NCI-H345 treated with DMSO at 0.1 percent for 48 hours (cell line): ENCODE results near the gene PLPPR5.
A peak's percentile ranks its signal among the peaks of the same experiment; 100 is the strongest.
"Not testable (repeated sequence)": the region's sequence is repeated elsewhere in the genome, so short reads cannot be mapped to it uniquely, and the experiment has no call there.

Experiments
- DNase-seq: peaks from one replicate; lab custom pipeline; 2025; ENCODE audit not compliant: unreplicated experiment; lab: John Stamatoyannopoulos, UW

PLPPR5 gene

DNA sequence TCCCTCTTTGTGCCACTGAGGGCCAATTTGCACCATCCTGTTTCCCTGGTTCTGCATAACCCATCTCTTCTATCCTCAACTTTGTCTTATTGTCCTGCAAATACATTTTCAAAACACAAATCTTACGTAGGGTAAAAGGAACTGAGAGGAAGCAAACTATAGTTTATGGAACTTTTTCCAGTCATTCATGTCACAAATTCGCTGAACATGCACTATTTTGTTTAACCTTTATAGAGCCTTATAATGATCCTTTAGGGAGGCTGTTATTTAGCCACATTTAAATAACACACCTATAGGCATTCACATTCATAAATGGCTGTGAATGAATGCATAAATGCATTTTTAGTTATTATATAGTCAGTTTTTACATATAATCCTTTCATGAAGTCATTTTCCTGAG is 85.0 kb downstream of the PLPPR5 start:
- DNase-seq: no peak

- no peak for DNase-seq
Observed at GRCh38 chr1:98919211-98919610, 85.5 kb downstream of the PLPPR5 start.

GRCh38 chr1:98914547-98914946 is 90.1 kb downstream of the PLPPR5 start:
- DNase-seq: no peak

DNA sequence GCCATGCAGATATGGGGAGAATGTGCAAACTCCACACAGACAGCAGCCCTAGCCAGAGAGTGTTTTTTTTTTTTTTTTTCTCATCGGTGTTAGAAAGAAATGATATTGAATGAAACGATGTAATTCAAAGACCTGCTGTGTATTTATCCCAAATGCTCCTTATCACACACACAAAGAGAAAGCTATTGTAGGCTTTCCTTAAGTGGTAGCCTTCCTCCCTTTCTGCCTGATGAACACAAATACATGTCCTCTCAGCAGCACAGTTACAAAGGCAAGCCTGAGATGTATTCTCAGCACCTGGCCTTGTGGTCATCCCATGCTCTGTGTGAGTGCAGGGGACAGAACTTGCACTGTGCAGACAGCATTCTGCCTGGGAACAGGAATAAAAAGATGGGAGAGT is 93.8 kb downstream of the PLPPR5 start:
- DNase-seq: peak; percentile 10

DNA sequence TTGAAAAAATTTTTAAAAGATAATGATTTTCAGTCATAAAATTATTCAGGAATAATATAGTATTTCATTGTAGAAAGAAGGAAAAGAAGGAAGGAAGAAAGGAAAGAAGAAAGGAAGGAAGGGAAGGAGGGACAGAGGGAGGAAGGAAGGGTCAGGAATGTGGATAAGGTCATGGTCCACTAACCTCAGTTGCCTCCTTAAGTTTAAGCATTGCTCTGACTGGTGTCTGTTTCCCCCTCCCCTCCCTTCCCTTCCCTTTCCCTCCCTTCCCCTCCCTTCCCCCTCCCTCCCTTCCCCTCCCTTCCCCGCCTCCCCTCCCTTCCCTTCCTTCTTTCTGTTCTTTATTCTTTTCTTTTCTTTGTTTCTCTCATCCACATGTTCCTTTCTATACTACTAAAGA is 95.7 kb downstream of the PLPPR5 start:
- no peak for DNase-seq

DNA sequence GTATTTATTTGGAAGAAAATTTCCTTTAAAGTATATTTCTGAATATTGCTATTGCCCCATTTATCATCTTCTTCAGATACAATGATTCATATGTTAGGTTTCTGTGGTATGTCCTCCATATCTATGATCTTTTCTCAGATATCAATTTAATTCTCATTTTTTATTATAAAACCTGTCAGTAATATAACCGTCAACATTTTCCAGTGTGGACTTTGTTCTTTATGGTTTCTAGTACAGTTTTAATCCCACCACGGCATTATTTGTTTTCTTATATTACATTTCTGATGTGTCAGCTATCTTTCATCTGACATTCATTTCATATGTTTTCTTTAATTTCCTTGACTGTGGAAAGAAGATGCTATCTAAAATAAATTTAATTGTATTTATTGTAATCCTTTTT is 97.9 kb downstream of the PLPPR5 start:
- no peak for DNase-seq

DNA sequence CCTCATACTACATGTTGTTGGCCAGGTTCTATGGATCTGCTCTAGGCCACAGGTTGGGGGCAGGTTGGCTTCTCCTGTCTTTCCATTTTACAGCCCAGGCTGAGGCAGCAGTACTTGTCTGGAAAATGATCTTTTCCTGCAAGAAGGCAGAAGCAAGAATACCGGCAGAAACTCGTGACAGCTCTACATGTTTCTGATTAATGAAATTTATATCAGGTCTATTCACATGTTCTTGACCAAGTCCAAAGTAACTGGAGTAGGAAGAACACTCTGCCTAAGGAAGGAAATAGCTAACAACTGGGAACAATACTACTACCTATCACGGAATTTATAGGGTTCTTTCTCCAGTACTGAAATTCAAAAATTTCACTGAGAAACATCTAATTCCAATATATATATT is 98.3 kb downstream of the PLPPR5 start:
- DNase-seq: no peak

GRCh38 chr1:98904684-98905083 is 100.0 kb downstream of the PLPPR5 start:
- DNase-seq: no peak

GRCh38 chr1:98903726-98904125 is 100.9 kb downstream of the PLPPR5 start:
- no peak for DNase-seq

GRCh38 chr1:98903261-98903660 is 101.4 kb downstream of the PLPPR5 start:
- no peak for DNase-seq

DNA sequence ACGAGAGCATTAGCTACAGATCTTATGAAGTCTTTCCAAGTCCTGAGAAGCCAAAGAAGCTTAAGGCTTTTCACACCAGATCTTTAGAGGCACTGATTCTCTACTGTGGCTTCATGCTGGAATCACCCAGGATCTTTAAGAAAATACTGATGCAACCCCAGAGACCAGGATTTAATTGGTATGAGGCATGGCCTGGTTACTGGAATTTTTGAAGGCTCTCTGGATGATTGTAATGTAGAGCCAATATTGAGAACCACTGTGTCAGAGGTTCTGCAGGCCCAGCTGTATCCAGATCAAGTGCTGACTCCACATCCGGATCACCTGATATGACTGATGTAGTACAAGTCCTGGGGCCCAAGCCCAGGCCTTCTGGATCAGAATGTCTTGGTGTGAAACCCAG is 105.7 kb downstream of the PLPPR5 start:
- DNase-seq: no peak

DNA sequence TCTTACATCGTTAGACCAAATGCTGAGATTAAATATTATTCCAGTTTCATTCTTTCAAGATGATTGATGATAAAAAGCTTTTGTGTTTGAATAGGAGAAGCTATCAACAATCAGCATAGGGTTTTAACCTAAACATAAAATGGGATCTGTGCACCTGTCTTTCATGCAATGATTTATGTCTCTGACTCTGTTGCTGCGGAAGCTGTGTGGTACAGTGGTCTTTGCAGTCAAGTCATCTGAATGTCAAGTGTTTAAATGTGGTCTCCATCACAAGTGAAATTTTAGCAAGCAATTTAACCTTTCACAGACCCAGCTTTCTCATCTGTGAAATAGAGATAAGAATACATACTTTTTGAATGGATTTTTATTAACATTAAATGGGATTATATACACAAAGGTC is 107.2 kb downstream of the PLPPR5 start:
- no peak for DNase-seq

GRCh38 chr1:98896711-98897445 is 107.8 kb downstream of the PLPPR5 start:
- no peak for DNase-seq

DNA sequence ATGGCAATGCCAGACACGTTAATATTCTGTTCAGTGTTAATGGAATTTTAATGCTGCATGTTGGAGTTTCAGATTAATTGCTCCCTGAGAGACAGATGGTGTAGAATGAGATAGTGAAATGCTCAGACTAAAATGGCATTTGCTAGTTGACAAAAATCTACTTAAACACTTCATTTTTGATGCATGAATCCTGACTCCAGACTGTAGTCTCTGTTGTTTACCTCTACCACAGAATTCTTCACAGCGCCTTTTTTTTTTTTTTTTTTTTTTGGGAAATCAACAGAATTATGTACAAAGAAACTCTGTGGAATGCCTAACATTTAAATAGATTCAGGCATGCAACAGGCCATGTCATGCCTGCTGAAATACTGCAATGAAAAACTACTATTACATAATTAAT is 111.3 kb downstream of the PLPPR5 start:
- no peak for DNase-seq

DNA sequence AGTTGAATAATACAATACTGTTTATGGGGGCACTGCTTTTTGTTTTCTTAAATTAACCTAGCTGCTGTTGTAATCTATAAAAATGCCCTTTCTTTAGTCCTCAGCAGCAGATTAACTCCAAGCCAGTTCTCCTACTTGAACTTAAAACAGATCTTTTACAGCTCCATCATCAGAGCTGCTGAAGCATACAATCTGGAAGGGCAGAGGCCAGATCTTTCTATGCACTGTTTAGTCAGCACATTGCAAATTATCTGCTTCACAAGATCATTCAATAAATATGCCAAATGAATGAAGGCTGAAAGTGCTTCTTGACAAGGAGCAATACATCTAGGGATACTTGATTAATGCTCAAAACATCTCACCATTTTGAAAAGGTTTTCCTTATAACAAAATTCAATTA is 115.8 kb downstream of the PLPPR5 start:
- DNase-seq: no peak

- DNase-seq: no peak
Observed at GRCh38 chr1:98887507-98887906, 117.2 kb downstream of the PLPPR5 start.

DNA sequence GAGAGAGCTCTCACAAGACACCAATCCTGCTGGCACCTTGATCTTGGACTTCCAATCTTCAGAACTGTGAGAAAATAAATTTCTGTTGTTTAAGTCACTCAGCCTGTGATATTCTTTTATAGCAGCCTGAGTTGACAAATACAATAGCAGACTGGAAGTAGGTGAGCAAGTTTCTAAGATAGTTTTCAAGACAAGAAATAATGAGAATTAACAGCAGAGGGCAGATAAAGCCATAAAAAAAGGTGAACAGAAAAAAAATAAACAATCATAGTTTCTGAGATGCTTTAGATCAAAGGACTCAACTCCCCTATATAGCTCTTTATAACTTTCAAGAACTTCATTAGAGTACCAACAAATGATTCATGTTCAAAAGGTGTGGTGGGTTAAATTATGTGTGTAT is 119.8 kb downstream of the PLPPR5 start:
- no peak for DNase-seq

GRCh38 chr1:98881901-98882300 is 122.8 kb downstream of the PLPPR5 start:
- DNase-seq: no peak

- DNase-seq: not testable (repeated sequence)
Observed at GRCh38 chr1:98881234-98881633, 123.4 kb downstream of the PLPPR5 start.

DNA sequence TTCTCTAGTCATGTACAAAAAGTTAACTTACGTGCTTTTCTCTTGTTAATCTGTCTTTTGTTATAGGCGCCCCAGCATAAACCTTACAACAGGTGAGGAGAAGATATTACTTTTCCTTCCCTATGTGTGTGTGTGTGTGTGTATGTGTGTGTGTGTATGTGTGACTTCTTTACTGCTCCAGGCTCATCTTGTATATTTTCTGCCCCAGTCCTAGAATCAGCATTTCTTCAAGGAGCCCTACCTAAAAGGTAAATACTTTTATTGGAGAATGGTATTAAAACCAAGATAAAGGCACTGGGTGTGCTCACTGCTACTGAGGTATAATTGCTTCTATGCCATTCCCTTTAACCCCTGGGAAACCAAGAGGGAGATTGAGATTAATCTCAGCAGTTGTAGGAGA is 129.8 kb downstream of the PLPPR5 start:
- DNase-seq: no peak

GRCh38 chr1:98870959-98871903 is 133.4 kb downstream of the PLPPR5 start:
- DNase-seq: no peak

DNA sequence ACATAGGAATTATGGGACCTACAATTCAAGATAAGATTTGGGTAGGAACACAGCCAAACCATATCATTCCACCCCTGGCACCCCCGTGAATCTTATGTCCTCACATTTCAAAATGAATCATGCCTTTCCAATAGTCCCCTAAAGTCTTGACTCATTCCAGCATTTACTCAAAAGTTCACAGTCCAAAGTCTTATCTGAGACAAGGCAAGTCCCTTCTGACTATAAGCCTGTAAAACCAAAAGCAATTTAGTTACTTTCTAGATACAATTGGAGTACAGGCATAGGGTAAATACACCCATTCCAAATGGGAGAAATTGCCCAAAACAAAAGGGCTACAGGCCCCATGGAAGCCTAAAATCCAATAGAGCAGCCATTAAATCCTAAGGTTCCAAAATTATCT is 138.9 kb downstream of the PLPPR5 start:
- DNase-seq: no peak
